Measurements from ENCODE around the gene MRPL23. TPM values are rescaled to one million over a fixed set of nuclear protein-coding genes. Genes with fewer than 3 reads are reported as not detected.

Gene MRPL23
- total and polyA plus RNA-seq, 2 donors (not counting 1 experiment from before 2014, with no cell fraction given) = 68.2 to 95.3 TPM

DNA sequence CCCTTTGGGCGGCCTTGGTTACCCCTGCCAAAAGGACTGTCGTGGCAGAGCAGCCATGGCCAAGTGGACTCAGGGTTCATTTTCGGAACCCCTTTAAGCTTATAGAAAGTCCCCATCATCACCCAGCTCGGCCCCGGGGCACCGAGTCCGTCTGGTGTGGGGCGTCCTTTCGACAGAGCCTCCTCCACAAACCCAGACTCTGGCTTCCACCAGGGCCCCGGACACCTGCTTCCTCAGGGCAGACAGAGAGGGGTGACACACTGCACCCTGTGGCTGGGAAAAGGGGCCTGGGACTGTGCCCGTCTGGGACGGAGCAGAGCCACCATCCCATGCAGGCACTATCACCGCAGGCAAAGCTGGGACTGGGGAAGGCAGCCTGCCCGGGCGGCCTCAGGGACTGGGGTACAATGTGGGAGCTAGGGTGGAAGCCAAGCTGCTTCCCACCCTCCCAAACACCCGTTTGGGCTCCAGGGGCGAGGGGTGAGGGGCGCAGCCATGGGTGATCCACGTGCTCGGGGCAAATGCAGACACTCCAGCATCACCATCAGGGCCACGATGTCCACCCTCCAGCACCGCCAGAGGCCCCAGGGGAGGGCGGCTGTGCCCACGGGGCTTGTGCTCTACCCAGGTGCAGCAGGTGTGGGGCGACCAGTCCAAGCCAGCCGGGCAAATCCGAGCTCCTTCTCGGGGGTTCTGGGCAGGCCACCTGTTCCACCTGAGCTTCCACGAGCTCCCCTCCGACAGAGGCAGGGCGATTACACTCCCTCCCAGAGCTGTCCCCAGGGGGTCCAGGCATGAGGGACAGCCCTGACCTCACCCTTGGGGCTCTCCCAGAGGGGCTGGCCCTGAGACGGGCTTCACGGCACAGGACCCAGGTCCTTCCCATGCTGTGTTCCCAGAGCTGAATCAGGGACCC is 11.7 kb upstream of the MRPL23 start:
- Histone ChIP-seq H3K27me3 (ENCODE audit: control insufficient read depth, insufficient read depth, low read length) (no peaks in the 10 kb centered on the region), H3K79me2 (ENCODE audit: control insufficient read depth, insufficient read depth, low read length) (no peaks in the 10 kb centered on the region), H2AFZ (ENCODE audit: low read length) (no peak overlapping the region), H3K9me3 (ENCODE audit: control insufficient read depth, insufficient read depth, low read depth, low read length) (no peaks in the 10 kb centered on the region), H3K4me2 (ENCODE audit: extremely low read depth, insufficient read depth, low read length) (no peak overlapping the region), H3K4me3 (replicated peaks in 1 of 4; ENCODE audit: control extremely low read depth in 1 of 4, insufficient read depth in 1 of 4, low read depth in 3 of 4, low read length in 4 of 4) (no peak overlapping the region), H4K20me1 (ENCODE audit: control insufficient read depth, extremely low read depth, insufficient read depth, low read length) (no peaks in the 10 kb centered on the region), H3K36me3 (ENCODE audit: control insufficient read depth, insufficient read depth, low read length) (no peaks in the 10 kb centered on the region), H3K4me1 (ENCODE audit: control insufficient read depth, extremely low read depth, insufficient read depth, low read length) (no peaks in the 10 kb centered on the region), H3K9ac (ENCODE audit: insufficient read depth, low read length) (no peak overlapping the region), H3K27ac (ENCODE audit: insufficient read depth, low read length) (no peak overlapping the region)
- TF ChIP-seq, protein P1, sequence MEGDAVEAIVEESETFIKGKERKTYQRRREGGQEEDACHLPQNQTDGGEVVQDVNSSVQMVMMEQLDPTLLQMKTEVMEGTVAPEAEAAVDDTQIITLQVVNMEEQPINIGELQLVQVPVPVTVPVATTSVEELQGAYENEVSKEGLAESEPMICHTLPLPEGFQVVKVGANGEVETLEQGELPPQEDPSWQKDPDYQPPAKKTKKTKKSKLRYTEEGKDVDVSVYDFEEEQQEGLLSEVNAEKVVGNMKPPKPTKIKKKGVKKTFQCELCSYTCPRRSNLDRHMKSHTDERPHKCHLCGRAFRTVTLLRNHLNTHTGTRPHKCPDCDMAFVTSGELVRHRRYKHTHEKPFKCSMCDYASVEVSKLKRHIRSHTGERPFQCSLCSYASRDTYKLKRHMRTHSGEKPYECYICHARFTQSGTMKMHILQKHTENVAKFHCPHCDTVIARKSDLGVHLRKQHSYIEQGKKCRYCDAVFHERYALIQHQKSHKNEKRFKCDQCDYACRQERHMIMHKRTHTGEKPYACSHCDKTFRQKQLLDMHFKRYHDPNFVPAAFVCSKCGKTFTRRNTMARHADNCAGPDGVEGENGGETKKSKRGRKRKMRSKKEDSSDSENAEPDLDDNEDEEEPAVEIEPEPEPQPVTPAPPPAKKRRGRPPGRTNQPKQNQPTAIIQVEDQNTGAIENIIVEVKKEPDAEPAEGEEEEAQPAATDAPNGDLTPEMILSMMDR (conservative IDR thresholded peaks at IDR 0.05 in 1 of 2, IDR thresholded peaks at IDR 0.05 in 1 of 2; ENCODE audit: low read depth in 1 of 2, low read length in 2 of 2) = no peak
- TF ChIP-seq EZH2 (IDR thresholded peaks at IDR 0.05; ENCODE audit: low read length, missing control alignments) = no peak
- DNase-seq (ENCODE audit: low read depth in 2 of 2) = no peak

DNA sequence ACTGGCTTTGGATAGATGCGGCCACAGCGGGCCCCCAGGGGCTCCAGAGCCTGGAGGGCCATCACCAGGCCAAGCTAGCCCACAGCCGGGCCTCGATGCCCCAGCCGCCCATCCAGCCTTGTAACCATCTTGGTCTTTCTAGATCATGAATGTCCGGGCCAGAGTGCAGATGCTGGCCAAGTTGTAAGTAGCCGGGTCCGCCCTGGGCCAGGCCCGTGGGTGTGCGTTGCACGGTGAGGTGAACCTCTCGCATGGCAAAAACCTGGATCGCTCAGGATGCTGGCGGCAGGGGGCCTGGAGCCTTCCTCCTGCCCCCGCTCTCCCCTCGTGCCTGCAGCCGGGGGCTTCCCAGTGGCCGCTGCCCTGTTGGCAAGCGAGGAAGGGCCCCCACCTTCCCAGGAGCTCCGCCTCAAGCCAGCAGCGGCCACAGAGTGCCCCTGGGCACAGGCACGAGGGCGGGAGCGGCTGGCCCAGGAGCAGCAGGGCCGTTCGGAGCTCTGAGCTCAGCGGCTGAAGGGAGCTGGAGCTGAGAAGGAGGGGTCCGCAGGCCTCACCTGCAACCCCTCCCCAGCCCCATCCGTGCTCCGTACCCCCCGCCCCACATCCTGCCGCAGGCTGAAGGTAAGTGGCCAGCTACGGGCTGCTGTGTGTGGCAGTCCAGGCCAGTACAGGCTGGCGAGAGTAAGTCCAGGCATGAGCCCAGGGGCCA is 10.9 kb upstream of the MRPL23 start:
- no peaks in the 10 kb centered on the region for H4K20me1 ChIP-seq (ENCODE audit: control insufficient read depth, extremely low read depth, insufficient read depth, low read length)
- H3K4me2 ChIP-seq (ENCODE audit: extremely low read depth, insufficient read depth, low read length) = no peak overlapping the region
- no peak overlapping the region for H3K4me3 ChIP-seq (replicated peaks in 1 of 4; ENCODE audit: control extremely low read depth in 1 of 4, insufficient read depth in 1 of 4, low read depth in 3 of 4, low read length in 4 of 4)
- no peak overlapping the region for H3K9ac ChIP-seq (ENCODE audit: insufficient read depth, low read length)
- no peak for TF ChIP-seq EZH2 (IDR thresholded peaks at IDR 0.05; ENCODE audit: low read length, missing control alignments)
- TF ChIP-seq, protein P1 (conservative IDR thresholded peaks at IDR 0.05 in 1 of 2, IDR thresholded peaks at IDR 0.05 in 1 of 2; ENCODE audit: low read depth in 1 of 2, low read length in 2 of 2) = no peak
- H3K27me3 ChIP-seq (ENCODE audit: control insufficient read depth, insufficient read depth, low read length) = no peaks in the 10 kb centered on the region
- no peak overlapping the region for H2AFZ ChIP-seq (ENCODE audit: low read length)
- H3K9me3 ChIP-seq (ENCODE audit: control insufficient read depth, insufficient read depth, low read depth, low read length) = no peaks in the 10 kb centered on the region
- no peak overlapping the region for H3K27ac ChIP-seq (ENCODE audit: insufficient read depth, low read length)
- no peak for DNase-seq (ENCODE audit: low read depth in 2 of 2)
- no peaks in the 10 kb centered on the region for H3K36me3 ChIP-seq (ENCODE audit: control insufficient read depth, insufficient read depth, low read length)
- no peaks in the 10 kb centered on the region for H3K79me2 ChIP-seq (ENCODE audit: control insufficient read depth, insufficient read depth, low read length)
- H3K4me1 ChIP-seq (ENCODE audit: control insufficient read depth, extremely low read depth, insufficient read depth, low read length) = no peaks in the 10 kb centered on the region
